ENCODE results near the gene NDUFA7. TPM values are rescaled to one million over a fixed set of nuclear protein-coding genes. Genes with fewer than 3 reads are reported as not detected.

NDUFA7 gene
- total RNA-seq, 1 donor from 2014 or later, result 35.8 TPM

GRCh38 chr19:8329996-8330395 lies 8.8 kb upstream of the NDUFA7 start:
- Mint-ChIP-seq H3K4me3 (no peak overlapping the region), H3K27me3 (peaks cover 12% of the 10 kb centered on the region), H3K27ac (no peak overlapping the region), H3K4me1 (no peaks in the 10 kb centered on the region), H3K9me3 (no peaks in the 10 kb centered on the region), H3K36me3 (ENCODE audit: low read depth) (no peaks in the 10 kb centered on the region)
- TF ChIP-seq CTCF (IDR thresholded peaks at IDR 0.05), result no peak
- POLR2A ChIA-PET, result no interaction called here
- DNase-seq, result no peak
- ATAC-seq (ENCODE audit: low read depth), result no peak
- intact Hi-C loops (cut with micrococcal nuclease), result loop anchor here (10.0 kb wide), 1 partner anchor 65 kb away; no protein-coding TSS in a partner anchor
- CTCF ChIA-PET, result no interaction called here

- H3K4me3 Mint-ChIP-seq, result no peak overlapping the region
- H3K4me1 Mint-ChIP-seq, result peaks cover 28% of the 10 kb centered on the region
- no peak overlapping the region for H3K27ac Mint-ChIP-seq
- no peak for DNase-seq
- ChIA-PET CTCF (no interaction called here), POLR2A (interaction anchor here (1.2 kb wide), 1 partner anchor 58 kb away, joined by 5 read pairs; no protein-coding TSS in a partner anchor)
- H3K36me3 Mint-ChIP-seq (ENCODE audit: low read depth), result peaks cover 36% of the 10 kb centered on the region
- intact Hi-C loops (cut with micrococcal nuclease), result loop anchor here (10.0 kb wide), 1 partner anchor 61 kb away; no protein-coding TSS in a partner anchor
- H3K27me3 Mint-ChIP-seq, result peaks cover 9% of the 10 kb centered on the region
- no peak for TF ChIP-seq CTCF (IDR thresholded peaks at IDR 0.05)
- no peaks in the 10 kb centered on the region for H3K9me3 Mint-ChIP-seq
- ATAC-seq (ENCODE audit: low read depth), result no peak
These were observed 4.3 kb upstream of the NDUFA7 start for GRCh38 chr19:8325454-8325853.

GRCh38 chr19:8324186-8325050 lies 3.2 kb upstream of the NDUFA7 start:
- no peak overlapping the region for H3K27ac Mint-ChIP-seq
- no peak overlapping the region for H3K4me3 Mint-ChIP-seq
- ATAC-seq (ENCODE audit: low read depth), result no peak
- H3K9me3 Mint-ChIP-seq, result no peaks in the 10 kb centered on the region
- H3K27me3 Mint-ChIP-seq, result peaks cover 9% of the 10 kb centered on the region
- intact Hi-C loops (cut with micrococcal nuclease), result loop anchor here (10.0 kb wide), 1 partner anchor 60 kb away; no protein-coding TSS in a partner anchor
- peaks cover 37% of the 10 kb centered on the region for H3K4me1 Mint-ChIP-seq
- H3K36me3 Mint-ChIP-seq (ENCODE audit: low read depth), result peaks cover 36% of the 10 kb centered on the region
- ChIA-PET POLR2A (interaction anchor here (0.5 to 1.2 kb wide), 7 partner anchors 15 to 256 kb away, joined by 3 to 5 read pairs (median 4); no protein-coding TSS in a partner anchor), CTCF (interaction anchor here (1.0 kb wide), 1 partner anchor 29 kb away, joined by 3 read pairs; no protein-coding TSS in a partner anchor)
- TF ChIP-seq CTCF (IDR thresholded peaks at IDR 0.05), result no peak
- DNase-seq, result no peak

GRCh38 chr19:8323781-8324185 lies 2.6 kb upstream of the NDUFA7 start:
- intact Hi-C loops (cut with micrococcal nuclease), result loop anchor here (10.0 kb wide), 1 partner anchor 59 kb away; no protein-coding TSS in a partner anchor
- POLR2A ChIA-PET, result interaction anchor here (0.5 to 2.0 kb wide), 5 partner anchors 57 to 257 kb away, joined by 3 to 6 read pairs (median 5); partner anchors contain the start of gene MARCHF2
- H3K36me3 Mint-ChIP-seq (ENCODE audit: low read depth), result peaks cover 36% of the 10 kb centered on the region
- no peaks in the 10 kb centered on the region for H3K9me3 Mint-ChIP-seq
- H3K4me3 Mint-ChIP-seq, result peak overlapping the region; percentile 4
- TF ChIP-seq CTCF (IDR thresholded peaks at IDR 0.05), result no peak
- ATAC-seq (ENCODE audit: low read depth) (no peak), DNase-seq (no peak)
- H3K27ac Mint-ChIP-seq, result no peak overlapping the region
- H3K4me1 Mint-ChIP-seq, result peaks cover 37% of the 10 kb centered on the region
- peaks cover 9% of the 10 kb centered on the region for H3K27me3 Mint-ChIP-seq
- CTCF ChIA-PET, result interaction anchor here (1.0 kb wide), 1 partner anchor 30 kb away, joined by 3 read pairs; no protein-coding TSS in a partner anchor

GRCh38 chr19:8322638-8322997 lies 1.4 kb upstream of the NDUFA7 start:
- intact Hi-C loops (cut with micrococcal nuclease), result loop anchor here (10.0 kb wide), 1 partner anchor 58 kb away; no protein-coding TSS in a partner anchor
- POLR2A ChIA-PET, result interaction anchor here (0.8 to 2.3 kb wide), 4 partner anchors 14 to 191 kb away, joined by 3 to 11 read pairs (median 6); partner anchors contain the start of genes MARCHF2 and ZNF414
- H3K4me3 Mint-ChIP-seq, result peak overlapping the region; percentile 98
- peaks cover 37% of the 10 kb centered on the region for H3K4me1 Mint-ChIP-seq
- no peak for TF ChIP-seq CTCF (IDR thresholded peaks at IDR 0.05)
- H3K27ac Mint-ChIP-seq, result no peak overlapping the region
- peaks cover 36% of the 10 kb centered on the region for H3K36me3 Mint-ChIP-seq (ENCODE audit: low read depth)
- no peaks in the 10 kb centered on the region for H3K9me3 Mint-ChIP-seq
- ATAC-seq (ENCODE audit: low read depth), result no peak
- DNase-seq, result no peak
- CTCF ChIA-PET, result no interaction called here
- H3K27me3 Mint-ChIP-seq, result peaks cover 5% of the 10 kb centered on the region

Measured in activated B cell treated with CpG ODN at 0.5 μM for 24 hours (primary cell).